Heart right ventricle (tissue), 16 donors: ENCODE results near the gene GXYLT2. TPM values are rescaled to one million over a fixed set of nuclear protein-coding genes. Genes with fewer than 3 reads are reported as not detected.

Experiments
- ATAC-seq, 8 donors: fragments of 200-7000 bp; cut with Tn5 transposase; one replicate each; pipeline ENCODE4 v1.9.1; 2020; ENCODE audit warnings: mild to moderate bottlenecking in 8 of 8, moderate library complexity in 8 of 8, moderate number of reproducible peaks in 1 of 8
- DNase-seq, 2 donors: peaks; one replicate each; pipeline ENCODE4 v3.0.0-alpha.2; 2020
- H3K27ac ChIP-seq, 10 donors: fragments of 200-600 bp; sonication (generic) in 2 of 10; one replicate each; pipeline versions ENCODE4 v1.5.0 to v1.8.0; 2020 to 2022; ENCODE audit warnings: mild to moderate bottlenecking in 3 of 10
- H3K27me3 ChIP-seq, 7 donors: fragments of 200-600 bp; one replicate each; pipeline ENCODE4 v1.8.0; 2021 to 2022; ENCODE audit warnings: mild to moderate bottlenecking in 2 of 7
- H3K36me3 ChIP-seq, 9 donors: fragments of 200-600 bp; sonication (generic) in 1 of 9; one replicate each; pipeline versions ENCODE4 v1.5.0 to v1.8.0; 2020 to 2022; ENCODE audit warnings: mild to moderate bottlenecking in 2 of 9
- H3K4me1 ChIP-seq, 9 donors: fragments of 200-600 bp; sonication (generic) in 1 of 9; one replicate each; pipeline versions ENCODE4 v1.5.0 to v1.8.0; 2020 to 2022; ENCODE audit warnings: mild to moderate bottlenecking in 4 of 9
- H3K4me3 ChIP-seq, 10 donors: fragments of 200-600 bp; sonication (generic) in 2 of 10; one replicate each; pipeline versions ENCODE4 v1.5.0 to v1.8.0; 2020 to 2022; ENCODE audit warnings: mild to moderate bottlenecking in 7 of 10, moderate library complexity in 2 of 10
- H3K9me3 ChIP-seq, 11 donors: fragments of 200-600 bp in 10 of 11; sonication (generic) in 2 of 11; one replicate each; pipeline versions ENCODE4 v1.5.0 to v1.8.0; 2013 to 2022; ENCODE audit warnings: mild to moderate bottlenecking in 2 of 11, control low read depth in 1 of 11, moderate library complexity in 1 of 11
- WGBS, 2 donors: extraction: QIAGEN DNeasy Blood & Tissue Kit; methylation state at CpG; one replicate each; pipeline ENCODE4 v1.1.7; 2013; ENCODE audit warnings: inconsistent platforms in 1 of 2; 5-methylcytosine and 5-hydroxymethylcytosine counted together
- intact Hi-C, 10 donors: fragments of 100-400 bp; cut with DNase I; formaldehyde crosslinking; loops; one replicate each; pipeline versions ENCODE4 v1.11.1 to v1.14.2; 2022
- polyA plus RNA-seq, 2 donors: library from polyadenylated mRNA; stranded (reverse); fragments of 200-250 nt; gene quantifications; one replicate each; pipeline ENCODE4 v1.2.3, GENCODE V29; 2013
- total RNA-seq, 10 donors: library from RNA; stranded (reverse); fragmentation: NEBNext Ultra II Directional in 3 of 10; extraction: Animal tissue kit (Norgen Biotek cat#: 25700) in 3 of 10; gene quantifications; one replicate each; pipeline versions ENCODE4 v1.2.1 to v1.2.4, GENCODE V29; 2021 to 2023
- TF ChIP-seq, protein P1 (sequence below), 9 donors: fragments of 200-600 bp; sonication (generic) in 2 of 9; IDR thresholded peaks; one replicate each; pipeline versions ENCODE4 v1.5.0 to v1.8.0; 2021 to 2022; ENCODE audit warnings: antibody characterized with exemption in 9 of 9, mild to moderate bottlenecking in 5 of 9, moderate library complexity in 1 of 9
- donor health status: Arrhythmogenic right ventricular cardiomyopathy.
- donor health status: ischemic (EF 13 %, LVEDD 7.1; RV severe dilation, severe dysfunction).
- donor health status: healthy with polysubstance abuse.
- donor health status: DM: no; HTN: yes; CAD: no.
- donor health status: DM: no; HTN: no; CAD: no.
- donor health status: ischemic (EF 25% LVEDD 6.9; RV normal size, moderate dysfunction).
- donor health status: ischemic (EF 25% LVEDD 5.7; RV mildly dilated, moderate dysfunction).
- donor health status: healthy.
- donor health status: DM: yes; HTN: yes; CAD: no.
- donor health status: Ischemic cardiomyopathy.
- donor health status: ischemic (EF 35%, LVEDD 5.7; RV mildly dilated, moderate dysfunction).
- donor health status: nonischemic (EF 11% LVEDD 7.7; RV severe dilation, severe dysfunction).
- donor health status: DM: yes; HTN: yes; CAD: no.
- donor health status: PGD.
- donor health status: ischemic (EF 29% LVEDD 5.4; RV normal size, mild dysfunction).
- donor health status: nonischemic (EF 23%, LVEDD 6.1; RV moderate dilation, normal function).

GXYLT2 gene
- total and polyA plus RNA-seq, 12 donors = 1.5 to 26.7 (median 13.9) TPM

- Histone ChIP-seq H3K27ac (no peak overlapping the region), H3K36me3 (no peaks in the 10 kb centered on the region), H3K27me3 (no peaks in the 10 kb centered on the region), H3K4me1 (peaks cover 0 to 8% (median 4%) of the 10 kb centered on the region in 9 donors), H3K4me3 (no peak overlapping the region), H3K9me3 (no peaks in the 10 kb centered on the region)
- TF ChIP-seq, protein P1, sequence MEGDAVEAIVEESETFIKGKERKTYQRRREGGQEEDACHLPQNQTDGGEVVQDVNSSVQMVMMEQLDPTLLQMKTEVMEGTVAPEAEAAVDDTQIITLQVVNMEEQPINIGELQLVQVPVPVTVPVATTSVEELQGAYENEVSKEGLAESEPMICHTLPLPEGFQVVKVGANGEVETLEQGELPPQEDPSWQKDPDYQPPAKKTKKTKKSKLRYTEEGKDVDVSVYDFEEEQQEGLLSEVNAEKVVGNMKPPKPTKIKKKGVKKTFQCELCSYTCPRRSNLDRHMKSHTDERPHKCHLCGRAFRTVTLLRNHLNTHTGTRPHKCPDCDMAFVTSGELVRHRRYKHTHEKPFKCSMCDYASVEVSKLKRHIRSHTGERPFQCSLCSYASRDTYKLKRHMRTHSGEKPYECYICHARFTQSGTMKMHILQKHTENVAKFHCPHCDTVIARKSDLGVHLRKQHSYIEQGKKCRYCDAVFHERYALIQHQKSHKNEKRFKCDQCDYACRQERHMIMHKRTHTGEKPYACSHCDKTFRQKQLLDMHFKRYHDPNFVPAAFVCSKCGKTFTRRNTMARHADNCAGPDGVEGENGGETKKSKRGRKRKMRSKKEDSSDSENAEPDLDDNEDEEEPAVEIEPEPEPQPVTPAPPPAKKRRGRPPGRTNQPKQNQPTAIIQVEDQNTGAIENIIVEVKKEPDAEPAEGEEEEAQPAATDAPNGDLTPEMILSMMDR (IDR thresholded peaks at IDR 0.05) = no peak
- intact Hi-C loops = loop anchor here in 2 of 10 donors (5.0 to 10.0 kb wide), 3 partner anchors 44 to 137 kb away; partner anchors contain the start of gene PPP4R2 (in 1 of the 2)
- ATAC-seq (no peak), DNase-seq (no peak)
- 82 to 87% methylated on average over 8 of the region's 8 CpGs for WGBS, 2 donors
Measured at GRCh38 chr3:72947715-72948490, 60.1 kb downstream of the GXYLT2 start.

DNA sequence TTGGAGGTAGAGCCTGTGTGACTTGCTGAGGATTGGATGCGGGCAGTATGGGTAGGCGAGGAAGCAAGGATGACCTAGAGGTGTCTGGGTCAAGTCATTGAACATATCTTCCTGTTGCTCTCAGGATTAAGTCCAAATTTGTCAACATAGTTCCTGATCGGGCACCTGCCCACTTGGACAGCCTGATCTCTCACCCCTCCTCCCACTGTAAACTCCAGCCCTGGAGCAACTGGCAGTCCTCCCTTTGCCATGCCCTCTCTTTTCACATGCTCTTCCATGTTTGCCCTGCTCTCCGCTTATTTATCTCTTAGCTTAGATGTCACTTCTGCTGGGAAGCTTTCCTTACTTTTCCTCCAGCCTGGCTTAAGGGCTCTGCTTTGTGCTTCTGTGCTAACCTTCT is 61.2 kb downstream of the GXYLT2 start:
- ATAC-seq (peak in 3 of 8 donors; percentile 24 to 51 (median 30)), DNase-seq (no peak)
- H3K4me1 ChIP-seq = peaks cover 0 to 8% (median 4%) of the 10 kb centered on the region in 9 donors
- intact Hi-C loops = loop anchor here in 2 of 10 donors (5.0 to 10.0 kb wide), 3 partner anchors 43 to 136 kb away; partner anchors contain the start of gene PPP4R2 (in 1 of the 2)
- H3K27ac ChIP-seq = no peak overlapping the region
- H3K36me3 ChIP-seq = no peaks in the 10 kb centered on the region
- no peaks in the 10 kb centered on the region for H3K27me3 ChIP-seq
- TF ChIP-seq, protein P1 (IDR thresholded peaks at IDR 0.05) = no peak
- no peaks in the 10 kb centered on the region for H3K9me3 ChIP-seq
- 71 to 74% methylated on average over 4 of the region's 4 CpGs for WGBS, 2 donors
- H3K4me3 ChIP-seq = no peak overlapping the region

- 94 to 97% methylated on average over 8 of the region's 8 CpGs for WGBS, 2 donors
- no peak for ATAC-seq
- no peaks in the 10 kb centered on the region for H3K27me3 ChIP-seq
Measured at GRCh38 chr3:72950372-72950771, 62.5 kb downstream of the GXYLT2 start.

DNA sequence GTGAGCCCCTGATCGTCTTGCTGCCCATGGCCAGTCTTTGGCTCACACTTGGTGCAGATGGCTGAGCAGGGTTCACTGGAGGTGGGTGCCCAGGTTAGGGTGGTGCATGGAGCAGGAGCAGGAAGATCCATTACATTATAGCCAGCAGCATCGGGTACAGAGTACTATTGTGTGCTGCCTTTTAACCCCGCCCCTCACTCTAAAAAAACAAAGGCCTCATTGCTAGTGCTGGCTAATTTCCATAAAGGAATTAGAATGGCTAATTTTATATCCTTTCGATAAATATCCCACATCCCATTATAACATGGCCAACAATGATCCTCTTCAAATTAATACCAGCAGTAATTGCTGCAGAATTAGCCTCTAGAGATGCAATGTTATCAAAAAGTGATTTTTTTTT is 63.0 kb downstream of the GXYLT2 start:
- Histone ChIP-seq H3K4me1 (peaks cover 0 to 2% (median 0%) of the 10 kb centered on the region in 9 donors), H3K36me3 (peaks cover 0 to 10% (median 0%) of the 10 kb centered on the region in 9 donors), H3K27ac (no peak overlapping the region), H3K27me3 (no peaks in the 10 kb centered on the region), H3K4me3 (no peak overlapping the region), H3K9me3 (no peaks in the 10 kb centered on the region)
- WGBS, 2 donors = 59 to 68% methylated on average over 4 of the region's 4 CpGs
- intact Hi-C loops = loop anchor here in 1 of 10 donors (5.0 kb wide), 1 partner anchor 96 kb away; no protein-coding TSS in a partner anchor
- TF ChIP-seq, protein P1 (IDR thresholded peaks at IDR 0.05) = no peak
- ATAC-seq = no peak
- no peak for DNase-seq

More at GRCh38 chr3:72950372-72950771, 62.5 kb downstream of the GXYLT2 start:
- DNase-seq = no peak
- H3K9me3 ChIP-seq = no peaks in the 10 kb centered on the region
- peaks cover 0 to 6% (median 0%) of the 10 kb centered on the region in 9 donors for H3K36me3 ChIP-seq
- H3K4me1 ChIP-seq = peaks cover 0 to 6% (median 3%) of the 10 kb centered on the region in 9 donors
- TF ChIP-seq, protein P1 (IDR thresholded peaks at IDR 0.05) = no peak
- no peak overlapping the region for H3K27ac ChIP-seq
- intact Hi-C loops = loop anchor here in 1 of 10 donors (5.0 kb wide), 1 partner anchor 97 kb away; no protein-coding TSS in a partner anchor
- H3K4me3 ChIP-seq = no peak overlapping the region
